GM12878 (cell line): Measurements from ENCODE around the gene STX12.

Source experiments
- CHD2 ChIP-seq: IDR thresholded peaks from 2 replicates; pipeline ENCODE4 v1.6.1; 2011; ENCODE audit warnings: low read depth, low read length, improper control_type of control experiment, borderline replicate concordance
- CTCF ChIP-seq, 3 experiments: IDR thresholded peaks in 2 of 3; conservative IDR thresholded peaks in 1 of 3; 2 replicates each; pipeline ENCODE4 v1.5.1; 2011; ENCODE audit warnings: low read depth in 3 of 3, low read length in 3 of 3, mild to moderate bottlenecking in 3 of 3, control low read depth in 2 of 3, moderate library complexity in 2 of 3, inconsistent platforms in 1 of 3, mixed read lengths in 1 of 3; ENCODE audit not compliant: control insufficient read depth in 2 of 3, insufficient read depth in 1 of 3; ENCODE audit errors: extremely low read depth in 1 of 3
- E2F4 ChIP-seq: IDR thresholded peaks from 2 replicates; pipeline ENCODE4 v1.6.1; 2012; ENCODE audit warnings: low read depth, low read length, improper control_type of control experiment
- EZH2 ChIP-seq: IDR thresholded peaks from 2 replicates; pipeline ENCODE4 v1.6.1; 2012; ENCODE audit warnings: low read depth, mild to moderate bottlenecking, control low read depth, inconsistent platforms, low read length, borderline replicate concordance; ENCODE audit not compliant: control insufficient read depth
- HDAC6 ChIP-seq: fragments of 200-600 bp; sonication (generic); IDR thresholded peaks from one replicate; pipeline ENCODE4 v1.8.0; 2017; ENCODE audit warnings: antibody characterized with exemption; ENCODE audit not compliant: unreplicated experiment
- JUND ChIP-seq: IDR thresholded peaks from 2 replicates; pipeline ENCODE4 v1.6.1; 2012; ENCODE audit warnings: low read depth, mild to moderate bottlenecking, low read length, improper control_type of control experiment, moderate library complexity
- MTA2 ChIP-seq: fragments of 450-650 bp; IDR thresholded peaks from 2 replicates; pipeline ENCODE4 v1.6.1; 2016; ENCODE audit warnings: low read depth, mild to moderate bottlenecking, moderate library complexity
- PBX3 ChIP-seq: IDR thresholded peaks from 2 replicates; pipeline ENCODE4 v1.6.1; 2011; ENCODE audit warnings: mild to moderate bottlenecking, low read depth, low read length, moderate library complexity; ENCODE audit not compliant: insufficient replicate concordance
- POLR2A ChIP-seq: IDR thresholded peaks from 2 replicates; pipeline ENCODE4 v1.6.1; 2011; ENCODE audit warnings: low read depth, mild to moderate bottlenecking, low read length
- POLR2AphosphoS5 ChIP-seq: IDR thresholded peaks from 2 replicates; pipeline ENCODE4 v1.6.1; 2011; ENCODE audit warnings: mild to moderate bottlenecking, low read length, inconsistent platforms
- RAD21 ChIP-seq: IDR thresholded peaks from 2 replicates; pipeline ENCODE4 v1.6.1; 2011; ENCODE audit warnings: mild to moderate bottlenecking, low read depth, low read length, moderate library complexity; ENCODE audit not compliant: insufficient read depth
- TAF1 ChIP-seq: IDR thresholded peaks from 2 replicates; pipeline ENCODE4 v1.6.1; 2011; ENCODE audit warnings: mild to moderate bottlenecking, low read depth, low read length, borderline replicate concordance
- USF2 ChIP-seq: IDR thresholded peaks from 2 replicates; pipeline ENCODE4 v1.6.1; 2011; ENCODE audit warnings: low read depth, low read length, improper control_type of control experiment, borderline replicate concordance
- ZBTB11 ChIP-seq: fragments of 450-650 bp; formaldehyde crosslinking; IDR thresholded peaks from 2 replicates; pipeline ENCODE4 v1.5.0; 2022; ENCODE audit warnings: mild to moderate bottlenecking, missing genetic modification characterization

GRCh38 chr1:27773826-27774445 is 917 bp downstream of the STX12 start:
- TF ChIP-seq PBX3 (no peak), EZH2 (no peak), JUND (no peak), CHD2 (no peak), CTCF (IDR thresholded peaks at IDR 0.05 in 2 of 3, conservative IDR thresholded peaks at IDR 0.05 in 1 of 3; ENCODE audit: control insufficient read depth in 2 of 3, extremely low read depth in 1 of 3, insufficient read depth in 1 of 3, low read depth in 3 of 3, low read length in 3 of 3) (no peak), E2F4 (no peak), TAF1 (no peak), POLR2AphosphoS5 (no peak), MTA2 (no peak), ZBTB11 (CRISPR knock-in tag) (no peak), POLR2A (no peak), USF2 (no peak), HDAC6 (no peak), RAD21 (no peak)
